Measurements from ENCODE around the gene OGG1.
A peak's percentile ranks its signal among the peaks of the same experiment; 100 is the strongest.

Gene OGG1

DNA sequence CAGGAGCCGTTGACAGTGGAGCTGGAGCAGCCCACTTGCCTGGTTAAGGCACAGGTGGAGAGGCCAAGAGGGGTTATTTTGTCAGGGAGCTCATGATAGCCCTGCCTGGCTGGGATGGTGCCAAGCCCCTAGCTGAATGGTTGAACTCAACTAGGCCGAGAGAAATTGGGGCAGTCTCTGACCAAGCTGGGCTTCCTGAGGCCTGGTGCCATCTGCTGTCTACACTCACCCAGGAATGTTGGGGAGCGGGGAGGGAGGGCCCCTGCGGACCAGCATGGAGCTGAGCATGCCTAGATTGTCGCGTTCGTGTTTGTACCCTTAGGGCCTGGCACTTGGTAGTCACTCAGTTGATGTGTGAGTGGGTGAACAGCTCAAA, 17.0 kb upstream of the OGG1 start:
- Histone ChIP-seq H3K4me3 (ENCODE audit: low read length) (peak overlapping the region; percentile 93), H3K4me1 (ENCODE audit: insufficient read depth, low read length) (peaks cover 19% of the 10 kb centered on the region), H2AFZ (ENCODE audit: low read depth, low read length) (no peak overlapping the region), H3K9me3 (ENCODE audit: low read length) (no peaks in the 10 kb centered on the region), H3K27me3 (ENCODE audit: insufficient read depth, low read length) (no peaks in the 10 kb centered on the region), H3K36me3 (ENCODE audit: insufficient read depth, low read length) (peaks cover 35% of the 10 kb centered on the region)

DNA sequence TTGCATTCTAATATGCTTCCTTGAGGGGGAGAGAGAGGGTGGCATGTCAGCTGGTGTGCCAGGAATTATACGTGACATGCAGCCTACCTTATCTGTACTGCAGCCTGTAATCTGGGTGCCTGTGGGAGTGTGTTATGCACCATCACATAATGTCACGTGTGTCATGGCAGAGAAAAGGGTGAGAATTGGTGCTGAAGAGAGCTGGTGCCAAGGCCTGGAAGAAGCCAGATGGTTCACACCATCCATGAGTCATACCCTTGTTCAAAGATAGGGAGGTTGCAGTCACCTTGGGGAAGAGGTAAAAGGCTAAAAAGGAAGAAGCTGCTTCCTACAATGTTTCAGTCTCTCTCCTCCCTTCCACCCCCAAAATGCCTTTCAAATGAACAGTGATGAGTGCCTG, 12.9 kb upstream of the OGG1 start:
- no peak overlapping the region for H3K4me3 ChIP-seq (ENCODE audit: low read length)
- peaks cover 15% of the 10 kb centered on the region for H3K4me1 ChIP-seq (ENCODE audit: insufficient read depth, low read length)
- no peaks in the 10 kb centered on the region for H3K9me3 ChIP-seq (ENCODE audit: low read length)
- peaks cover 76% of the 10 kb centered on the region for H3K36me3 ChIP-seq (ENCODE audit: insufficient read depth, low read length)
- no peaks in the 10 kb centered on the region for H3K27me3 ChIP-seq (ENCODE audit: insufficient read depth, low read length)
- no peak overlapping the region for H2AFZ ChIP-seq (ENCODE audit: low read depth, low read length)

DNA sequence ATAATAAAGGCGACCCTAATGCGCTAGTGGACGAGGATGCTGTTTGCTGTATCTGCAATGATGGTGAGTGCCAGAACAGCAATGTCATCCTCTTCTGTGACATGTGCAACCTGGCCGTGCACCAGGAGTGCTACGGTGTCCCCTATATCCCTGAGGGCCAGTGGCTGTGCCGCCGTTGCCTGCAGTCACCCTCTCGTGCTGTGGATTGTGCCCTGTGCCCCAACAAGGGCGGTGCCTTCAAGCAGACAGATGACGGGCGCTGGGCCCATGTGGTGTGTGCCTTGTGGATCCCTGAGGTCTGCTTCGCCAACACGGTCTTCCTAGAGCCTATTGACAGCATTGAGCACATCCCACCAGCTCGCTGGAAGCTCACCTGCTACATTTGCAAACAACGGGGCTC, 10.6 kb upstream of the OGG1 start:
- no peak overlapping the region for H3K4me3 ChIP-seq (ENCODE audit: low read length)
- no peaks in the 10 kb centered on the region for H3K27me3 ChIP-seq (ENCODE audit: insufficient read depth, low read length)
- peaks cover 93% of the 10 kb centered on the region for H3K36me3 ChIP-seq (ENCODE audit: insufficient read depth, low read length)
- H3K9me3 ChIP-seq (ENCODE audit: low read length): no peaks in the 10 kb centered on the region
- no peak overlapping the region for H2AFZ ChIP-seq (ENCODE audit: low read depth, low read length)
- no peaks in the 10 kb centered on the region for H3K4me1 ChIP-seq (ENCODE audit: insufficient read depth, low read length)

DNA sequence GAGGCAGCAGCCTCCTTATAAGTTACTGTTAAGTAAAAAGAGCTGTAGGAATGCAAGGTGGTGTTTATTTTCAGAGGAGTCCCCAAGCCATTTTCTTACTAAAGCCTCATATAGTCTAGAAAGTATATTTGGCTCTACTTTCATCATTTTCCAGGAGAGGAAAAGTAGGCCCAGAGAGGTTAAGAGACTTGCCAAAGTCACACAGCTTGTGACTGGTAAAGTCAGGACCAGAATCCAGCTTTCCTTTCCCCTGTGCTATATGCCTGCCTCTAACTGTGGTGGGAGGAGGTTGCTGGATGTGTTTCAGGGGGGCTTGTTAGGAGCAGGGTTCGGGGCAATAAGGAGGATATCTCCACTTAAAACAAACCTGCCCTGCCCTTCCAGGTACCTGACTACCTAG, 7.2 kb upstream of the OGG1 start:
- Histone ChIP-seq H3K9me3 (ENCODE audit: low read length) (no peaks in the 10 kb centered on the region), H2AFZ (ENCODE audit: low read depth, low read length) (no peak overlapping the region), H3K4me1 (ENCODE audit: insufficient read depth, low read length) (no peaks in the 10 kb centered on the region), H3K27me3 (ENCODE audit: insufficient read depth, low read length) (no peaks in the 10 kb centered on the region), H3K4me3 (ENCODE audit: low read length) (no peak overlapping the region), H3K36me3 (ENCODE audit: insufficient read depth, low read length) (peaks cover 99% of the 10 kb centered on the region)

DNA sequence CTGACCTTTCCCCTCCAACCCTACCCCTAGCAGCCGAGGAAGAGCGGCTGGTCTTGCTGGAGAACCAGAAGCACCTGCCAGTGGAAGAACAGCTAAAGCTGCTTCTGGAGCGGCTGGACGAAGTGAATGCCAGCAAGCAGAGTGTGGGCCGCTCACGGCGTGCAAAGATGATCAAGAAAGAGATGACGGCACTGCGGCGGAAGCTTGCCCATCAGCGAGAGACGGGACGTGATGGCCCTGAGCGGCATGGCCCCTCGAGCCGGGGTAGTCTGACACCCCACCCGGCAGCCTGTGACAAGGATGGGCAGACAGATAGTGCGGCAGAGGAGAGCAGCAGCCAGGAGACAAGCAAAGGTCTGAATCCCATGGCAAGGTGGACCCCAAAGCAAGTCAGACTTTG, 6.2 kb upstream of the OGG1 start:
- no peaks in the 10 kb centered on the region for H3K9me3 ChIP-seq (ENCODE audit: low read length)
- peaks cover 98% of the 10 kb centered on the region for H3K36me3 ChIP-seq (ENCODE audit: insufficient read depth, low read length)
- H3K27me3 ChIP-seq (ENCODE audit: insufficient read depth, low read length): no peaks in the 10 kb centered on the region
- H3K4me3 ChIP-seq (ENCODE audit: low read length): no peak overlapping the region
- H3K4me1 ChIP-seq (ENCODE audit: insufficient read depth, low read length): no peaks in the 10 kb centered on the region
- H2AFZ ChIP-seq (ENCODE audit: low read depth, low read length): no peak overlapping the region

DNA sequence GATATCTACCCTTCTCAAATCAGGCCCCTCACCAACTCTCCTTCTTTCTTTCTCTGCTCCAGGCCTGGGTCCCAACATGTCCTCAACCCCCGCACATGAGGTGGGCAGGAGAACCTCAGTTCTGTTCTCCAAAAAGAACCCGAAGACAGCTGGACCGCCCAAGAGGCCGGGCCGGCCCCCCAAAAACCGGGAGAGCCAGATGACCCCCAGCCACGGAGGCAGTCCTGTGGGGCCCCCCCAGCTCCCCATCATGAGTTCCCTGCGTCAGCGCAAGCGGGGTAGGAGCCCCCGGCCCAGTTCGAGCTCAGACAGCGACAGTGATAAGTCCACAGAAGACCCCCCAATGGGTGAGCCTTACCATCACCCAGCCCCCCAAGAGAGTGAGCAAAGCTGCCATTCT, 5.6 kb upstream of the OGG1 start:
- no peaks in the 10 kb centered on the region for H3K9me3 ChIP-seq (ENCODE audit: low read length)
- H2AFZ ChIP-seq (ENCODE audit: low read depth, low read length): no peak overlapping the region
- peaks cover 3% of the 10 kb centered on the region for H3K4me1 ChIP-seq (ENCODE audit: insufficient read depth, low read length)
- no peak overlapping the region for H3K4me3 ChIP-seq (ENCODE audit: low read length)
- no peaks in the 10 kb centered on the region for H3K27me3 ChIP-seq (ENCODE audit: insufficient read depth, low read length)
- peaks cover 92% of the 10 kb centered on the region for H3K36me3 ChIP-seq (ENCODE audit: insufficient read depth, low read length)

DNA sequence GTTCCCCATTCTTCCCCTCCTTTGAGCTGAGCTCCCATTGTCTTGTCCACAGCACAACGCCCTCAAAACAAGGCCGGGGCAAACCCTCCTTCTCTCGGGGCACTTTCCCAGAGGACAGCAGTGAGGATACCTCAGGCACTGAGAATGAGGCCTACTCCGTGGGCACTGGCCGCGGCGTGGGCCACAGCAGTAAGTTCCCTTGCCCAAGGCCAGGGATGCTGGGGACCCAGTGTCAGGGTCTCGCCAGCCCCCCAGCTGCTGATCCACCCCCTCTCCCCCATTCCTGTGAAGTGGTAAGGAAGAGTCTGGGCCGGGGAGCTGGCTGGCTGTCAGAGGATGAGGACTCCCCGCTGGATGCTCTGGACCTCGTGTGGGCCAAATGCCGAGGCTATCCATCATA, 4.2 kb upstream of the OGG1 start:
- no peaks in the 10 kb centered on the region for H3K27me3 ChIP-seq (ENCODE audit: insufficient read depth, low read length)
- no peak overlapping the region for H3K4me3 ChIP-seq (ENCODE audit: low read length)
- peaks cover 78% of the 10 kb centered on the region for H3K36me3 ChIP-seq (ENCODE audit: insufficient read depth, low read length)
- no peak overlapping the region for H2AFZ ChIP-seq (ENCODE audit: low read depth, low read length)
- peaks cover 8% of the 10 kb centered on the region for H3K4me1 ChIP-seq (ENCODE audit: insufficient read depth, low read length)
- no peaks in the 10 kb centered on the region for H3K9me3 ChIP-seq (ENCODE audit: low read length)

DNA sequence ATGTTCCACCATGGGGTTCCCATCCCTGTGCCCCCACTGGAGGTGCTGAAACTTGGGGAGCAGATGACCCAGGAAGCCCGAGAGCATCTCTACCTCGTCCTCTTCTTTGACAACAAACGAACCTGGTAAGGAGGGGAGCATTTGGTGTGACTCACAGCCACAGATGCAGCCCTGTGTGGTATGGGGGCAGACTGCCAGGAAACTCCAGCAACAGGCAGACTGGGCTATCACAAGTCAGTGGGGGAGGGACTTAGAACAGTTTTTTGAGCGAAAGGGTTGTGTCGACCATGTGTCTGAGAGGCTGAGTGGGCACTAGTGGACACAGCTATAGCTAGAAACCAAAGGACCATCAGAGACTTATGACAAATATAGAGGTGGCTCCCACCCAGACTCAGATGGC, 3.4 kb upstream of the OGG1 start:
- Histone ChIP-seq H3K9me3 (ENCODE audit: low read length) (no peaks in the 10 kb centered on the region), H3K4me3 (ENCODE audit: low read length) (no peak overlapping the region), H3K4me1 (ENCODE audit: insufficient read depth, low read length) (peaks cover 15% of the 10 kb centered on the region), H3K27me3 (ENCODE audit: insufficient read depth, low read length) (no peaks in the 10 kb centered on the region), H2AFZ (ENCODE audit: low read depth, low read length) (no peak overlapping the region), H3K36me3 (ENCODE audit: insufficient read depth, low read length) (peaks cover 74% of the 10 kb centered on the region)

DNA sequence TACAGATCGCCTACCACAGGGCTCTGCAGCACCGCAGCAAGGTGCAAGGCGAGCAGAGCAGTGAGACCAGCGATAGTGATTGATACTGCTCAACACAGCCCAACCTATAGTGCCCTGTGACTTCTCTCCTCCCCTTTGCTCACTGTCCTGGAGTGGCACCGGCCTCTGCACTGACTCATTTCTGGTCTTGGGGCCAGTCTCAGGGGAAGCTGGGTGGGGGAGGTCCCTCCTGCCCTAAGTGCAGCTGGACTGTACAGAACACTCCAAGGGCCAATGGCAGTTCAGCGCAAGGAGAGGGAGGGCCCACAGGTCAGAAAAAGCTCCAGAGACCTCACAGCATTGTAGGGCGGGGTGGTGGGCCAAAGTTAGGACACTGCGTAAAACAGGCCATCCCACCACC, 2.5 kb upstream of the OGG1 start:
- Histone ChIP-seq H3K27me3 (ENCODE audit: insufficient read depth, low read length) (no peaks in the 10 kb centered on the region), H2AFZ (ENCODE audit: low read depth, low read length) (no peak overlapping the region), H3K4me1 (ENCODE audit: insufficient read depth, low read length) (peaks cover 18% of the 10 kb centered on the region), H3K4me3 (ENCODE audit: low read length) (no peak overlapping the region), H3K36me3 (ENCODE audit: insufficient read depth, low read length) (peaks cover 74% of the 10 kb centered on the region), H3K9me3 (ENCODE audit: low read length) (no peaks in the 10 kb centered on the region)

DNA sequence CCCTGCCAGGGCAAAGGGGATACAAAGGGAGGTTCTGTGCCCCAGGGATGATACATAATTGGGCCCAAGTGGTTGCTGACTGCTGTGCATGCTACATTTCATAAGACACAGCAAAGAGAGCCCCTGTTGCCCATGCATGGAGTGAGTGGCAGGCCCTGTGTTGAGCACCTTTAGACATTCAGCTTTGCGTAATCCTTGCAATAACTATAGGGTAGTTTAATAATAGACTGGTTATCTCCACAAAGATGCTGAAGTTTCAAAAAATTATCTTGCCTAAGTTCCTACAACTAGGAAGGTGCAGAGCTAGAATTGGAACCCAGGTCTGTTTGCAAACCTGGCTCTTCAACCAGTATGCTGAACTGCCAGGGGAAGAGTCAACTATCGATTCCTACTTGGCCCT, 1.7 kb upstream of the OGG1 start:
- H2AFZ ChIP-seq (ENCODE audit: low read depth, low read length): no peak overlapping the region
- no peaks in the 10 kb centered on the region for H3K9me3 ChIP-seq (ENCODE audit: low read length)
- H3K27me3 ChIP-seq (ENCODE audit: insufficient read depth, low read length): no peaks in the 10 kb centered on the region
- H3K36me3 ChIP-seq (ENCODE audit: insufficient read depth, low read length): peaks cover 72% of the 10 kb centered on the region
- H3K4me3 ChIP-seq (ENCODE audit: low read length): no peak overlapping the region
- peaks cover 18% of the 10 kb centered on the region for H3K4me1 ChIP-seq (ENCODE audit: insufficient read depth, low read length)

DNA sequence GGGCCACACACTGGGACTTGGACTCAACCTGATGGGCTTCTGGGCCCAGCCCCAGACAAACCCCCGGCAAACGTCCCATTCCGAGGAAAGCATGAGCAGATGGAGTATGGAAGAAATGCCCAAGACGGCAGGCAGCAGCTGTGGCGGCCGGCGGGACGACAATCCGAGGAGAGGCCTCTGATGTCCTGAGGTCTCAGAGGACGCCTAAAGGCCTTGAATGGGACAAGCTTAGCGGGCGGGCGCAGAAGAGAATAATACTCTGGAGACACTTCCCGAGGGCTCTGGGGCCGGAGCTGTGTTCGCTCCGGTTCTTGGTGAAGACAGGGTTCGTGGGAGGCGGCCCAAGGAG, 482 bp upstream of the OGG1 start:
- Histone ChIP-seq H2AFZ (ENCODE audit: low read depth, low read length) (peak overlapping the region; percentile 62), H3K27me3 (ENCODE audit: insufficient read depth, low read length) (no peaks in the 10 kb centered on the region), H3K4me3 (ENCODE audit: low read length) (peak overlapping the region; percentile 70), H3K4me1 (ENCODE audit: insufficient read depth, low read length) (peaks cover 18% of the 10 kb centered on the region), H3K9me3 (ENCODE audit: low read length) (no peaks in the 10 kb centered on the region), H3K36me3 (ENCODE audit: insufficient read depth, low read length) (peaks cover 64% of the 10 kb centered on the region)

DNA sequence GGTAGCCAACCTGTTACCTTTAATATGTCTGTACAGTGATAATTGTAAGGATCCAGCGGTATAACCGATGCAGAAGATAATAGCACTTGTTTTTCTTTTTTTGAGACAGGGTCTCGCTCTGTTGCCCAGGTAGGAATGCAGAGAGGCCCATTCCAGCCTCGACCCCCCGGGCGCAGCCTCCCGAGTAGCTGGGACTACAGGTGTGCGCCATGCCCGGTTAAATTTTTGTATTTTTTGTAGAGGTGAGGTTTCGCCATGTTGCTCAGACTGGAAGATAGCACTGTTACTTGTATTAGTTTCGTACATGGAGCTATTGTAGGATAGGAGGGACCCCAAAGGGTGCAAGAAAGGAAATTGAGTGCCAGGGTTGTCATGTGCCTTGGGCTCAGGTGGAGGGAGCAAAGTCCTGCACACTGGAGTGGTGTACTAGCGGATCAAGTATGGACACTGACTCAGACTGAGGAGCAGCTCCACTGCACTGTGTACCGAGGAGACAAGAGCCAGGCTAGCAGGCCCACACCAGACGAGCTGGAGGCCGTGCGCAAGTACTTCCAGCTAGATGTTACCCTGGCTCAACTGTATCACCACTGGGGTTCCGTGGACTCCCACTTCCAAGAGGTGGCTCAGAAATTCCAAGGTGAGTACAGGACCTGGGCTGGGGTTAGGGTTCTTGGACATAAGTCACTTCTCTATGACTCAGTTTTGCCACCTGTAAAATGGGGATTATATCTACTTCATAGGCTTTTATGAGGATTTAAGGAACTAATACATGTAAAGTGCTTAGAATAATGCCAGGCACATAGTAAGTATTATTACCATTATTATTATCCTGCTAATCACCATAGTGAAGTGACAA, 1.0 kb downstream of the OGG1 start:
- H3K27me3 ChIP-seq (ENCODE audit: insufficient read depth, low read length): no peaks in the 10 kb centered on the region
- peak overlapping the region; percentile 70 for H3K4me3 ChIP-seq (ENCODE audit: low read length)
- H2AFZ ChIP-seq (ENCODE audit: low read depth, low read length): peak overlapping the region; percentile 62
- H3K4me1 ChIP-seq (ENCODE audit: insufficient read depth, low read length): peaks cover 18% of the 10 kb centered on the region
- peaks cover 58% of the 10 kb centered on the region for H3K36me3 ChIP-seq (ENCODE audit: insufficient read depth, low read length)
- H3K9me3 ChIP-seq (ENCODE audit: low read length): no peaks in the 10 kb centered on the region

DNA sequence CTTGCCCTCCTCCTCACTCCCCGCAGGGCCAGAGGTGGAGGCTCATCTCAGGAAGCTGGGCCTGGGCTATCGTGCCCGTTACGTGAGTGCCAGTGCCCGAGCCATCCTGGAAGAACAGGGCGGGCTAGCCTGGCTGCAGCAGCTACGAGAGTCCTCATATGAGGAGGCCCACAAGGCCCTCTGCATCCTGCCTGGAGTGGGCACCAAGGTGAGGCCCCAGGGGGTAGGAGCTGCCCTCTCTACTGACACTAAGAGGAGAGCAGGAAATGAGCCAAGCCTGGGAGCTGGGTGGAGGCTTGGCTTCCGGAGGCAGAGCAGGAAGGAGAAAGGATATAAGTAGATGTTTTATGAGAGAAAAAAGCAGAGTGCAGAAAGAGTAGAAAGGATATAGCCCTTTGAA, 4.9 kb downstream of the OGG1 start:
- H3K36me3 ChIP-seq (ENCODE audit: insufficient read depth, low read length): peaks cover 67% of the 10 kb centered on the region
- peaks cover 13% of the 10 kb centered on the region for H3K4me1 ChIP-seq (ENCODE audit: insufficient read depth, low read length)

DNA sequence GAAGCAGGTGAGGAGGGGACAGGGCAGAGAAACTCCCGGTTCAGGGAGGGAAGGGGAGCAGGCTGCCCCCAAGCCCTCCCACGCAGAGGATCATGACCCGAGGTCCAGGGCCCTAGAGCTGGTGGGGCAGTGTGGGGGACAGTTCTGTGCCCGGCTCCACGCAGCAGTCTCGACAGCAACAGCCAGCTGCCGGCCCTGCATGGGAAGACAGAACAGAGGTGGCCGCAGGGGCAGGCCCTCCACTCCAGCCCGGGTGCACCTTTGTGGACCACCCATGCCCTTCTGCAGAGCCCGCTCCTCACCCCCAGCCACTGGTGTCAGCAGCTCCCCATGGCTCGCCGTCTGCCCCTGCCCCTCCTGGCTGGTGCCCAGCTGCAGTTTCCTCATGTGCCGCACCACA, 7.7 kb downstream of the OGG1 start:
- H3K27me3 ChIP-seq (ENCODE audit: insufficient read depth, low read length): no peaks in the 10 kb centered on the region
- peaks cover 65% of the 10 kb centered on the region for H3K36me3 ChIP-seq (ENCODE audit: insufficient read depth, low read length)

More for the DNA sequence above, 4.9 kb downstream of the OGG1 start:
- no peak overlapping the region for H3K4me3 ChIP-seq (ENCODE audit: low read length)
- no peak overlapping the region for H2AFZ ChIP-seq (ENCODE audit: low read depth, low read length)
- H3K9me3 ChIP-seq (ENCODE audit: low read length): no peaks in the 10 kb centered on the region
- H3K27me3 ChIP-seq (ENCODE audit: insufficient read depth, low read length): no peaks in the 10 kb centered on the region

More for the DNA sequence above, 7.7 kb downstream of the OGG1 start:
- Histone ChIP-seq H3K9me3 (ENCODE audit: low read length) (no peaks in the 10 kb centered on the region), H3K4me1 (ENCODE audit: insufficient read depth, low read length) (no peaks in the 10 kb centered on the region), H2AFZ (ENCODE audit: low read depth, low read length) (no peak overlapping the region), H3K4me3 (ENCODE audit: low read length) (no peak overlapping the region)
